Measurements from ENCODE around the gene DENND1A. TPM values are rescaled to one million over a fixed set of nuclear protein-coding genes. Genes with fewer than 3 reads are reported as not detected.
"Not testable (repeated sequence)": the region's sequence is repeated elsewhere in the genome, so short reads cannot be mapped to it uniquely, and the experiment has no call there.

DENND1A gene
- total and polyA plus RNA-seq, 12 donors: 7.3 to 36.7 (median 19.6) TPM

DNA sequence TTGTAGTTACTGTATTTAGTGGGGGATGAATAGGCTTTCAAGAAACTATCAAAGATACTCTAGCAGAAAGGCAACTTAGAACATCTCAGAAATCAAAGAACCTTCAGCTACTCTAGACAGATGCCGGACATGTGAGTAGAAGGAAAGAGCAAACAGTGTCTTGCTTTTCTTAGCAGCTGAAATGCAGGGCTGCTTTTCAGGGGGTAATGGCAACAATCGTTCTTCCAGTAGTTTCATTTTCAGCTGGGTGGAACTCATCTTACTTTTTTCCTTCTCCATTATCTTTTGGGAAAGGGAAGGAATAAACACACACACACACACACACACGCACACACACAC, 292.4 kb downstream of the DENND1A start:
- peaks cover 16 to 21% of the 10 kb centered on the region in 2 donors for H3K4me1 ChIP-seq (replicated peaks in 1 of 2)
- WGBS, 4 donors: 36 to 60% (median 49%) methylated on average over 3 of the region's 3 CpGs
- H3K36me3 ChIP-seq (replicated peaks in 1 of 2): no peaks in the 10 kb centered on the region
- intact Hi-C loops (cut with DNase I): no loop called here
- H3K9me3 ChIP-seq (replicated peaks in 1 of 3): no peaks in the 10 kb centered on the region
- H3K27ac ChIP-seq: no peak overlapping the region
- no peaks in the 10 kb centered on the region for H3K27me3 ChIP-seq
- TF ChIP-seq POLR2A (IDR thresholded peaks at IDR 0.05): no peak
- DNase-seq: no peak
- peak overlapping the region in 1 of 4 donors; percentile 7 for H3K4me3 ChIP-seq

DNA sequence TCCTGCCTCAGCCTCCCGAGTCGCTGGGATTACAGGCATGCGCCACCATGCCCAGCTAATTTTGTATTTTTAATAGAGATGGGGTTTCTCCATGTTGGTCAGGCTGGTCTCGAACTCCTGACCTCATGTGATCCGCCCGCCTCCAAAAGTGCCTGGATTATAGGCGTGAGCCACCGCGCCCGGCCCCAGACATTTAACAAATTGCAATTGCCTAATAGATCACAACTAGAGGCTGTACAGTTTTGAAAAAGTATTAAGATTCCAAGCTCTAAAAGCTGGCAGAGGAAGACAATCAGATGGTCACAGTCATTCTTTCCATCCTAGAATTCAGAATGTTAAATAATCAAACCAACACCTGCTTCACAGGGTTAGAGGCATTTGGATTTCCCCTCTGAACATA, 293.1 kb downstream of the DENND1A start:
- H3K9me3 ChIP-seq (replicated peaks in 1 of 3); H3K4me3 ChIP-seq; H3K36me3 ChIP-seq (replicated peaks in 1 of 2); intact Hi-C loops (cut with DNase I); DNase-seq; H3K27ac ChIP-seq; H3K27me3 ChIP-seq: not testable (repeated sequence)
- 93 to 97% (median 96%) methylated on average over 7 to 10 of the region's 10 CpGs for WGBS, 4 donors
- H3K4me1 ChIP-seq (replicated peaks in 1 of 2): peaks cover 12 to 13% of the 10 kb centered on the region in 2 donors

- Histone ChIP-seq H3K27me3 (no peaks in the 10 kb centered on the region), H3K36me3 (replicated peaks in 1 of 2) (no peaks in the 10 kb centered on the region), H3K9me3 (replicated peaks in 1 of 3) (no peaks in the 10 kb centered on the region), H3K27ac (no peak overlapping the region), H3K4me3 (no peak overlapping the region), H3K4me1 (replicated peaks in 1 of 2) (peaks cover 12% of the 10 kb centered on the region in 2 donors)
- WGBS, 4 donors: 89 to 96% (median 92%) methylated on average over 3 of the region's 3 CpGs
- intact Hi-C loops (cut with DNase I): no loop called here
- no peak for DNase-seq
- TF ChIP-seq, protein P1, sequence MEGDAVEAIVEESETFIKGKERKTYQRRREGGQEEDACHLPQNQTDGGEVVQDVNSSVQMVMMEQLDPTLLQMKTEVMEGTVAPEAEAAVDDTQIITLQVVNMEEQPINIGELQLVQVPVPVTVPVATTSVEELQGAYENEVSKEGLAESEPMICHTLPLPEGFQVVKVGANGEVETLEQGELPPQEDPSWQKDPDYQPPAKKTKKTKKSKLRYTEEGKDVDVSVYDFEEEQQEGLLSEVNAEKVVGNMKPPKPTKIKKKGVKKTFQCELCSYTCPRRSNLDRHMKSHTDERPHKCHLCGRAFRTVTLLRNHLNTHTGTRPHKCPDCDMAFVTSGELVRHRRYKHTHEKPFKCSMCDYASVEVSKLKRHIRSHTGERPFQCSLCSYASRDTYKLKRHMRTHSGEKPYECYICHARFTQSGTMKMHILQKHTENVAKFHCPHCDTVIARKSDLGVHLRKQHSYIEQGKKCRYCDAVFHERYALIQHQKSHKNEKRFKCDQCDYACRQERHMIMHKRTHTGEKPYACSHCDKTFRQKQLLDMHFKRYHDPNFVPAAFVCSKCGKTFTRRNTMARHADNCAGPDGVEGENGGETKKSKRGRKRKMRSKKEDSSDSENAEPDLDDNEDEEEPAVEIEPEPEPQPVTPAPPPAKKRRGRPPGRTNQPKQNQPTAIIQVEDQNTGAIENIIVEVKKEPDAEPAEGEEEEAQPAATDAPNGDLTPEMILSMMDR (IDR thresholded peaks at IDR 0.05): no peak
- TF ChIP-seq POLR2A (IDR thresholded peaks at IDR 0.05): no peak
Measured at GRCh38 chr9:123631862-123632261, 298.1 kb downstream of the DENND1A start.

DNA sequence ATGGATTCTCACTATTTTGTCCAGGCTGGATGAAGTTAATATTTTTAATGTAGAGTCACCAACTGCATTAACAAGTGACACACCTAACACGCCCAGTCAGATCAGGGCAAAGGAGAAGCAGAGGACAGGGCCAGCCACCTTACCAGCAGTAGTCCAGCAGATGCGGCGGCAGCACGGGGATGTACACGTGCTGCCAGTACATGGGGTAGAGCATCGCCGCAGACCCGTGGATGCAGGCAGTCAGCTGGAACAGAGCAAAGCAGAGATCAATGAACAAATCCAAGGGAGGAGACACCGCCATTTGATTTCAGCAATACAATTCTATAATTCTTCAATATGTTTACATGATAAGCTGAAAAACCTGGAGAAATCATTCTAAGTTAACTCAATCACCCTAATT, 299.7 kb downstream of the DENND1A start:
- DNase-seq: no peak
- Histone ChIP-seq H3K36me3 (replicated peaks in 1 of 2) (no peaks in the 10 kb centered on the region), H3K27ac (no peak overlapping the region), H3K27me3 (no peaks in the 10 kb centered on the region), H3K4me1 (replicated peaks in 1 of 2) (peaks cover 8 to 9% of the 10 kb centered on the region in 2 donors), H3K4me3 (no peak overlapping the region), H3K9me3 (replicated peaks in 1 of 3) (no peaks in the 10 kb centered on the region)
- TF ChIP-seq POLR2A (IDR thresholded peaks at IDR 0.05): no peak
- TF ChIP-seq, protein P1 (IDR thresholded peaks at IDR 0.05): no peak
- 97 to 100% (median 98%) methylated on average over 9 of the region's 9 CpGs for WGBS, 4 donors
- intact Hi-C loops (cut with DNase I): no loop called here

- Histone ChIP-seq H3K36me3 (replicated peaks in 1 of 2) (no peaks in the 10 kb centered on the region), H3K4me3 (no peak overlapping the region), H3K4me1 (replicated peaks in 1 of 2) (peaks cover 1 to 2% of the 10 kb centered on the region in 2 donors), H3K27me3 (no peaks in the 10 kb centered on the region), H3K27ac (no peak overlapping the region), H3K9me3 (replicated peaks in 1 of 3) (no peaks in the 10 kb centered on the region)
- DNase-seq: no peak
- intact Hi-C loops (cut with DNase I): no loop called here
- WGBS, 4 donors: 96 to 98% (median 97%) methylated on average over 3 of the region's 3 CpGs
- TF ChIP-seq POLR2A (IDR thresholded peaks at IDR 0.05): no peak
- TF ChIP-seq, protein P1 (IDR thresholded peaks at IDR 0.05): no peak
Measured at GRCh38 chr9:123629531-123629930, 300.4 kb downstream of the DENND1A start.

Data from adrenal gland (tissue), 12 donors.